ENCODE data around the gene SETD3.

GRCh38 chr14:99513946-99514551, 33.4 kb upstream of the SETD3 start:
- no peak for TF ChIP-seq EZH2 (IDR thresholded peaks at IDR 0.05; ENCODE audit: insufficient read depth, poor library complexity, severe bottlenecking)
- TF ChIP-seq EZH2phosphoT487 (IDR thresholded peaks at IDR 0.05; ENCODE audit: insufficient read depth, low read depth): no peak

All from GM23248 (cell line).